NOMO-1 treated with DMSO at 0.1 percent for 48 hours (cell line): Measurements from ENCODE around the gene SLC37A1.
"Not testable (repeated sequence)": the region's sequence is repeated elsewhere in the genome, so short reads cannot be mapped to it uniquely, and the experiment has no call there.

ENCODE experiments used
- DNase-seq: peaks from one replicate; lab custom pipeline; 2025; ENCODE audit not compliant: unreplicated experiment; lab: John Stamatoyannopoulos, UW

The SLC37A1 gene

GRCh38 chr21:42513151-42513984, at the start of gene SLC37A1:
TSS of gene SLC37A1 (plus strand) at chr21:42513852. CDS start at chr21:42518455, 4,603 bp downstream.
- peak; percentile 32 for DNase-seq

GRCh38 chr21:42463861-42464515, 49.7 kb upstream of the SLC37A1 start:
- no peak for DNase-seq

GRCh38 chr21:42465008-42465802, 48.4 kb upstream of the SLC37A1 start:
- peak; percentile 31 for DNase-seq

- no peak for DNase-seq
These were observed 47.9 kb upstream of the SLC37A1 start for GRCh38 chr21:42465803-42466127.

GRCh38 chr21:42466700-42467099, 47.0 kb upstream of the SLC37A1 start:
- DNase-seq: no peak

- DNase-seq: peak; percentile 40
These were observed 46.3 kb upstream of the SLC37A1 start for GRCh38 chr21:42467140-42467983.

- DNase-seq: no peak
These were observed 45.0 kb upstream of the SLC37A1 start for GRCh38 chr21:42468491-42469131.

GRCh38 chr21:42469272-42469671, 44.4 kb upstream of the SLC37A1 start:
- DNase-seq: no peak

- not testable (repeated sequence) for DNase-seq
These were observed 43.9 kb upstream of the SLC37A1 start for GRCh38 chr21:42469726-42470125.

GRCh38 chr21:42471206-42471605, 42.4 kb upstream of the SLC37A1 start:
- DNase-seq: no peak

- no peak for DNase-seq
These were observed 41.8 kb upstream of the SLC37A1 start for GRCh38 chr21:42471716-42472330.

- DNase-seq: no peak
These were observed 41.1 kb upstream of the SLC37A1 start for GRCh38 chr21:42472521-42472920.

- no peak for DNase-seq
These were observed 40.1 kb upstream of the SLC37A1 start for GRCh38 chr21:42473498-42474042.

GRCh38 chr21:42474043-42474831, 39.4 kb upstream of the SLC37A1 start:
- DNase-seq: no peak

- no peak for DNase-seq
These were observed 38.6 kb upstream of the SLC37A1 start for GRCh38 chr21:42475036-42475435.

- no peak for DNase-seq
These were observed 37.9 kb upstream of the SLC37A1 start for GRCh38 chr21:42475526-42476387.

GRCh38 chr21:42476388-42477331, 37.0 kb upstream of the SLC37A1 start:
- DNase-seq: no peak
